Stomach (tissue), 4 donors: ENCODE data around the gene RUNX1.

Experiments used
- EP300 ChIP-seq: sonication (generic); formaldehyde crosslinking; IDR thresholded peaks from one replicate; pipeline ENCODE4 v1.6.1; 2017; ENCODE audit warnings: antibody characterized with exemption
- POLR2A ChIP-seq, 4 donors: fragments of 450-650 bp; IDR thresholded peaks; one replicate each; pipeline ENCODE4 v1.6.1; 2016; ENCODE audit warnings: antibody characterized with exemption in 4 of 4, control low read depth in 2 of 4, mild to moderate bottlenecking in 1 of 4, moderate library complexity in 1 of 4
- POLR2AphosphoS5 ChIP-seq, 3 donors: sonication (generic); formaldehyde crosslinking; IDR thresholded peaks; one replicate each; pipeline ENCODE4 v1.6.1; 2016; ENCODE audit warnings: antibody characterized with exemption in 3 of 3
- TF ChIP-seq, protein P1 (sequence below), 7 experiments: fragments of 450-650 bp in 4 of 7; fragments of 200-600 bp in 3 of 7; sonication (generic) in 3 of 7; IDR thresholded peaks; one replicate each; pipeline ENCODE4 v1.5.1; 2016 to 2019; ENCODE audit warnings: antibody characterized with exemption in 7 of 7, control low read depth in 2 of 7, mild to moderate bottlenecking in 1 of 7

- TF ChIP-seq, protein P1, sequence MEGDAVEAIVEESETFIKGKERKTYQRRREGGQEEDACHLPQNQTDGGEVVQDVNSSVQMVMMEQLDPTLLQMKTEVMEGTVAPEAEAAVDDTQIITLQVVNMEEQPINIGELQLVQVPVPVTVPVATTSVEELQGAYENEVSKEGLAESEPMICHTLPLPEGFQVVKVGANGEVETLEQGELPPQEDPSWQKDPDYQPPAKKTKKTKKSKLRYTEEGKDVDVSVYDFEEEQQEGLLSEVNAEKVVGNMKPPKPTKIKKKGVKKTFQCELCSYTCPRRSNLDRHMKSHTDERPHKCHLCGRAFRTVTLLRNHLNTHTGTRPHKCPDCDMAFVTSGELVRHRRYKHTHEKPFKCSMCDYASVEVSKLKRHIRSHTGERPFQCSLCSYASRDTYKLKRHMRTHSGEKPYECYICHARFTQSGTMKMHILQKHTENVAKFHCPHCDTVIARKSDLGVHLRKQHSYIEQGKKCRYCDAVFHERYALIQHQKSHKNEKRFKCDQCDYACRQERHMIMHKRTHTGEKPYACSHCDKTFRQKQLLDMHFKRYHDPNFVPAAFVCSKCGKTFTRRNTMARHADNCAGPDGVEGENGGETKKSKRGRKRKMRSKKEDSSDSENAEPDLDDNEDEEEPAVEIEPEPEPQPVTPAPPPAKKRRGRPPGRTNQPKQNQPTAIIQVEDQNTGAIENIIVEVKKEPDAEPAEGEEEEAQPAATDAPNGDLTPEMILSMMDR (IDR thresholded peaks at IDR 0.05), result no peak
- TF ChIP-seq POLR2AphosphoS5 (IDR thresholded peaks at IDR 0.05), result peak in 2 of 3 donors; percentile 28 to 55
- no peak for TF ChIP-seq EP300
- no peak for TF ChIP-seq POLR2A (IDR thresholded peaks at IDR 0.05)
These were observed 22.2 kb downstream of the RUNX1 start for GRCh38 chr21:35026617-35027562.
